A549 treated with Mapracorat at 1 μM for 4 hours (cell line): Measurements from ENCODE around the gene MBD2. TPM values are rescaled to one million over a fixed set of nuclear protein-coding genes. Genes with fewer than 3 reads are reported as not detected.

Experiments used
- total RNA-seq: library from RNA; stranded (reverse); fragments of 200-300 nt; extraction: Qiagen RNA extraction; gene quantifications from 5 replicates; pipeline ENCODE4 v1.2.3, GENCODE V29; 2022

MBD2 gene
- 51.8 to 63.4 TPM (median 52.8 TPM) in 5 replicates for total RNA-seq

DNA sequence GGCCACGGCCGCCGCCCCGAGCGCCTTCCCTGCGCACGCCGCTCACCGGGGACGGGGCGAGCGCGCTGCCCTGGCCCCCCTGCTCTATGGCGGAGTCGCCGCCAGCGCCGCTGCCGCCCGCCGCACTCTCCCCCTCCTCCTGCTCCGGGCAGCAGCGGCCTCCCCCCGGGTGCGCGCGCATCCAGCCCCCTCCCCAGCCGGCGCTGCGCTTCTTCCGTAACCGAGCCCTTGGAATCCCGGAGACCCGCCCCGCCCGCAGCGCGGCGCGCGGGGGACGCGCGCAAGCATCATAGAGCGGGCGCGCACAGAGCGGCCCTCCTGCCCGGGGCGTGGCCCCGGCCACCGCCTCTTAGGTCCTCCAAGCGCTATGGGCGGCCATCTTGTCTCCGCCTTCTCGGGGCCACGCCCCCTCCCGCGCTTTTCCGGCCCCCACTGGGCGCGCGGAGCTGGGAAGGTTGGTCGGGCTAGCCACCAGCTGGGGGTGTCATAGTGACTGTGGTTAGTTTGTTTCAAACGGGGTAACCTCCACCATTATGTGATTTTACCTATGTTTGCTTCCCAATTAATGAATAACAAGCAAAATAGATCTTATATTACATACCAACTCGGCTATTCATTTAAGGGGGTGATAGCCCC lies at the start of gene MBD2:
MBD2 (minus strand) TSS at position 291 of the 636 bp plus-strand sequence; CDS start at position 181, 110 bp downstream.

Other genes with a start within 250 kb of the MBD2 start
- gene POLI, start 44.8 kb upstream of the MBD2 start, total RNA-seq: 6.0 to 8.3 TPM (median 7.6 TPM) in 5 replicates
- not detected in 5 replicates for gene STARD6, start 133.2 kb upstream of the MBD2 start, total RNA-seq
- gene C18orf54, start 133.2 kb upstream of the MBD2 start, total RNA-seq: 1.9 to 3.2 TPM (median 2.6 TPM) in 5 replicates